HG02588 (cell line): Measurements from ENCODE around the gene CFAP251.

ENCODE experiments used
- ATAC-seq: cut with Tn5 transposase; IDR thresholded peaks from one replicate; pipeline ENCODE4 v1.9.1; 2021; ENCODE audit warnings: mild to moderate bottlenecking, moderate library complexity; ENCODE audit not compliant: unreplicated experiment

The CFAP251 gene

DNA sequence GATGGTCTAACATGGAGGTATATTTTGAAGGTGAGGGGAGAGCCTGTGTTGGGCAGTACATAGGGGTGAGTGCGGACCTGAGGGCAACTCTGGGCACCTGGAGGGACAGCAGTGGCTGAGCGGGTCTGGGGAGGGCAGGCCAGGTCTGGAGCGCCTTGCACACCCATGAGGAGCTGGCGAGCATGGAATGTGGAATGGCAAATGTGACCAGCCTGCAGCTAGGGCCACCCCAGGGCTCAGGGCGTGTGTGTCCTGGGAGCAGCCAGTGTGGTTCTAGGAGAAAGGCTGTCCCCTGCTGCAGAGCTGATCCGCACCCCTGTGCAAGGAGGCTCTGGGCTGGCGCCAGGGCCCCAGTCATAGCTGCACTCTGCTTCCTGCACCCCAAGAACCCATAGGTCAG, 127.8 kb downstream of the CFAP251 start:
- no peak for ATAC-seq

DNA sequence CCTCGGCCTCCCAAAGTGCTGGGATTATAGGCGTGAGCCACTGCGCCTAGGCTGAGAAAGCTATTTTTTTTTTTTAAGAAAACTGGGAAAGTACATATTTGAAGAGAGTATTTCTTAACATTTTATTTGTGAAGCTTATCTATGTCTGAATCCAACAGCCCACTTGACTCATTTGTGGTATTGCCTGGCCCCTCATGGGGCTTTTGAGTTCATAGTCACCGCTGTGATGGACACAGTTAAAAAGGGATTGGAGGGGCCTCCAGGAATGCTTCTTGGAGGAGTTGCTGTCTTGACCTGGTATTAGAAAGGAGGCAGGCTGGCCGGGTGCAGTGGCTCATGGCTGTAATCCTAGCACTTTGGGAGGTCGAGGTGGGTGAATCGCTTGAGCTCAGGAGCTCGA, 129.8 kb downstream of the CFAP251 start:
- ATAC-seq, result no peak

DNA sequence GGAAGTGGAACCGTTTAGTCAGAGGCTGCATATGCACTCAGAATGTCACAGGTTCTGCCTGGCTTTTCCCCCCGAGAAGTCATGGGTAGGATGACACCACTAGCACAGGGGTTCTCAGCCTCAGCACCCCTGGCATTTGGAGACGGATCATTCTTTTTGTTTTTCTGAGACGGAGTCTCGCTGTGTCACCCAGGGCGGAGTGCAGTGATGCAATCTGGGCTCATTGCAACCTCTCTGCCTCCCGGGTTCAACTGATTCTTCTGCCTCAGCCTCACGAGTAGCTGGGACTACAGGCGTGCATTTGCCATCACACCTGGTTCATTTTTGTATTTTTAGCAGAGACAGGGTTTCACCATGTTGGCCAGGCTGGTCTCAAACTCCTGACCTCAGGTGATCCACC, 131.4 kb downstream of the CFAP251 start:
- no peak for ATAC-seq

DNA sequence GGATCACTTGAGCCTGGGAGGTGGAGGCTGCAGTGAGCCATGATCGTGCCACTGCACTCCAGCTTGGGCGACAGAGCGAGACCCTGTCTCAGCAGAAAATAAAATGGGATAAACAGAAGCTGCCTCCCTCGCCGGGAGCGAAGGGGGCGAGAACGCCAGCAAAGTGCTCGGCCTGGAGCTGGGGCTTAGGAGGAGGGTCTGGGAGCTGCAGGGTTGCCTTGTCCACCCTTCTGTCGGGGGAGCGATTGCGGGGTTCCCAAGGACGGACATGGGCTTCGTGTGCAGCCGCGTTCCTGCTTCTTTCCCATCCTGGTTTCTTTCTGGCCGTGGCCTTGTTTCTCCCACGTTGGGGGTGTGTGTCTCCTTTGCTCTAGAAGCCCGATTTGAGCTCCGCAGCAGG, 132.3 kb downstream of the CFAP251 start:
- ATAC-seq, result no peak

DNA sequence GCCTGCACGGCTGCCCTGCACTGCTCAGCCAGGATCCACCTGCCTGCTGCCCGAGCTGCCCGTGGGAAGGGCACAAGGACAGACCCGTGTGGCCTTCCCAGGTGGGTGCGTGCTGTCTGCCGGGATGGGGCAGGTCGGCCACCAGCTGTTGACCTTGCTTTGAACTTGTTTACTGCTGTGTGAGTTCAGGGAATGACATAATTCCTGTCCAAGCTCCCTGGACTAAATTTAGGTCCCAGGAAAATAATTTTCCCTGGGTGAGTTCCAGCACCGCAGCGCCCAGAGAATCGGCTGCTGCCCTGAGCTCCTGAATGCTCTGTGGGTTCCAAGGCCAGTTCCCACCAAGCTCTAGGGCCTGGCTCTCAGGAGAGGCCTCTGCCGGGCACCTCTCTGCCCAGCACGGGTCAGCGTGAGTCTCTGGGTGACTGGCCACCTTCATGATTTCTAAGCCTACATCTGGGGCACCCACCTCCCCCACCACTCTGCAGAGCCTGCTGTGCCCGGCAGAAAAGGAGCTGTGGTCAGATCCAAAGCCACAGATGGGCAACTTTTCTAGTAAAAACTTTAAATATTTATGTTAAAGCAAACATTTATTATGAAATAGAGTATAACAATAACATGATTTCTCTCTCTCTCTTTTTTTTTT, 133.0 kb downstream of the CFAP251 start:
- ATAC-seq, result no peak

DNA sequence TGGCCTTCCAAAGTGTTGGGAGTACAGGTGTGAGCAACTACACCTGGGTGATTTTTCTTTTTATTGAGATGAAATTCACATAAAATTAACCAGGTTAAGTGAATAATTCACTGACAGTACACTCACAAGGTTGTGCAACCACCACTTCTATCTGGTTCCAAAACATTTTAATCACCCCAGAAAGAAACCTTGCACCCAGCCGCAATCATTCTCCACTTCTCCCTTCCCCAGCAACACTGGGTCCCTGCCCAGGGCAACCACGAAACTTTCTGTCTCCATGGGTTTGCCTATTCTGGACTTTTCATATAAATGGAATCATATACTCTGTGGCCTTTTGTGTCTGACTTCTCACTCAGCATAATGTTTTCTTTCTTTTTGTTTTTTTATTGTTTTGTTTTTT, 133.9 kb downstream of the CFAP251 start:
- ATAC-seq, result no peak
